Activated CD4-positive, alpha-beta T cell treated with anti-CD3 and anti-CD28 coated beads, Interleukin-2, amount 10 ng/mL, durations not matched to agents 7 days and 5 days (primary cell): Measurements from ENCODE around the gene TJP3. TPM values are rescaled to one million over a fixed set of nuclear protein-coding genes. Genes with fewer than 3 reads are reported as not detected.

Source experiments
- CTCF ChIA-PET: fragments of 350-600 bp; sonication (Branson Sonifier 250); formaldehyde crosslinking; loops from one replicate; lab custom pipeline; 2021; ENCODE audit warnings: antibody characterized with exemption; lab: Charles Lee
- POLR2A ChIA-PET: fragments of 350-600 bp; sonication (Branson Sonifier 250); formaldehyde crosslinking; loops from one replicate; lab custom pipeline; 2021; ENCODE audit warnings: antibody characterized with exemption; lab: Charles Lee
- DNase-seq: peaks from one replicate; pipeline ENCODE4 v3.0.0-alpha.2; 2020
- H3K27ac Mint-ChIP-seq: one replicate; pipeline ENCODE4 v1.8.0; 2021; ENCODE audit warnings: mild to moderate bottlenecking, moderate library complexity, mixed read lengths
- H3K27me3 Mint-ChIP-seq: one replicate; pipeline ENCODE4 v1.8.0; 2021; ENCODE audit warnings: mixed read lengths
- H3K36me3 Mint-ChIP-seq: one replicate; pipeline ENCODE4 v1.8.0; 2021; ENCODE audit warnings: low read depth, mixed read lengths
- H3K4me1 Mint-ChIP-seq: one replicate; pipeline ENCODE4 v1.8.0; 2021; ENCODE audit warnings: mixed read lengths
- H3K4me3 Mint-ChIP-seq: one replicate; pipeline ENCODE4 v1.8.0; 2021; ENCODE audit warnings: mild to moderate bottlenecking, moderate library complexity, mixed read lengths
- H3K9me3 Mint-ChIP-seq: one replicate; pipeline ENCODE4 v1.8.0; 2021; ENCODE audit warnings: mixed read lengths
- total RNA-seq, 2 experiments: library from RNA; stranded (reverse); gene quantifications; one replicate each; pipeline ENCODE4 v1.2.3, GENCODE V29; 2021

TJP3 gene
- total RNA-seq, 2 experiments from 2014 or later: 2.7 to 3.5 TPM

DNA sequence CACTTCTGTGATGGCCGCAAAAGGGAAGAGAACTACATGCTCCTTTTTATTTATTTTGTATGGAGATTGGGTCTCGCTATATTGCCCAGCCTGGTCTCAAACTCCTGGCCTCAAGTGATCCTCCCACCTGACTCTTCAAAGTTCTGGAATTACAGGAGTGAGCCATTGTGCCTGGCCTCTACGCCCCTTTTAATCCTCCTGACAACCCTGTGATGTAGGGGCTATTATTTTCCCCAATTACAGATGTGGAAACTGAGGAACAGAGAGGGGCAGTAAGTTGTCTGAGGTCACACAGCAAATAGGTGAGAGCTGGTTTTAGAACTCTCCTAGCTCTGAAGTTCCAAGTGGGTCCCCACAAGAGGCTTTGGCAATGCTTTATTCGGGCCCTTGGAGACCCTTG is 11.7 kb downstream of the TJP3 start:
- Mint-ChIP-seq H3K4me1 (peaks cover 10% of the 10 kb centered on the region), H3K9me3 (no peaks in the 10 kb centered on the region), H3K4me3 (no peak overlapping the region), H3K27ac (no peak overlapping the region), H3K27me3 (peaks cover 33% of the 10 kb centered on the region), H3K36me3 (no peaks in the 10 kb centered on the region)
- POLR2A ChIA-PET: no interaction called here
- CTCF ChIA-PET: interaction anchor here (0.6 to 2.0 kb wide), 3 partner anchors 23 to 241 kb away, joined by 3 to 4 read pairs (median 4); no protein-coding TSS in a partner anchor
- no peak for DNase-seq

DNA sequence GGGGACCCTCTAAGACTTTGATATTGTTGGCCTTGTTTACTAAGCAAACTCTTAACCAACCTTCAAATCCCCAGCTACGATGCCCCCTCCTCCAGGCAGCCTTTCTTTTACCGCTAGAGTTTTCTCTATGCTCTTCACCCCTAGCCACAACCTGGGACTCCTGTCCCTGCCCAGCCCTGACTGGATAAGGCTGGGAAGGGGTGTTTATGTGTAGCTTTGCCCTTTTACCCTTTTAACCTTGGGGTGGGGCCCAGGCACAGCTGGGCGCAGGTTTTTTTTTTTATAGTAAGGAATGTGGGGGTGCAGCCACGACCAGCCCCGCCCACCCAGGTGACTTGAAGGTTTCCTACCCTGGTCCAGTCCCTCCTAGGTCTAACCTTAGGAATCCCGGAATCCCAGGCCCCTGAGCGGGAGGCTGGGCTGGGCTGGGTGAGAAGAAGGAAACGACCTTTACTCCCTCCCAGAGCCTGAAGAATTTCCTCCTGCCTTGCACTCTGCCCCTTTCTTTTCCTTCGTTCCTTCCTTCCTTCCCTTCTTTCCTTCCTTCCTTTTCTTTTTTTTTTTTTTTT is 12.2 kb downstream of the TJP3 start:
- Mint-ChIP-seq H3K9me3 (no peaks in the 10 kb centered on the region), H3K27ac (no peak overlapping the region), H3K27me3 (peaks cover 33% of the 10 kb centered on the region), H3K36me3 (no peaks in the 10 kb centered on the region), H3K4me1 (peaks cover 10% of the 10 kb centered on the region), H3K4me3 (no peak overlapping the region)
- ChIA-PET POLR2A (no interaction called here), CTCF (interaction anchor here (0.6 to 1.7 kb wide), 2 partner anchors 101 to 241 kb away, joined by 3 to 4 read pairs; no protein-coding TSS in a partner anchor)
- no peak for DNase-seq

DNA sequence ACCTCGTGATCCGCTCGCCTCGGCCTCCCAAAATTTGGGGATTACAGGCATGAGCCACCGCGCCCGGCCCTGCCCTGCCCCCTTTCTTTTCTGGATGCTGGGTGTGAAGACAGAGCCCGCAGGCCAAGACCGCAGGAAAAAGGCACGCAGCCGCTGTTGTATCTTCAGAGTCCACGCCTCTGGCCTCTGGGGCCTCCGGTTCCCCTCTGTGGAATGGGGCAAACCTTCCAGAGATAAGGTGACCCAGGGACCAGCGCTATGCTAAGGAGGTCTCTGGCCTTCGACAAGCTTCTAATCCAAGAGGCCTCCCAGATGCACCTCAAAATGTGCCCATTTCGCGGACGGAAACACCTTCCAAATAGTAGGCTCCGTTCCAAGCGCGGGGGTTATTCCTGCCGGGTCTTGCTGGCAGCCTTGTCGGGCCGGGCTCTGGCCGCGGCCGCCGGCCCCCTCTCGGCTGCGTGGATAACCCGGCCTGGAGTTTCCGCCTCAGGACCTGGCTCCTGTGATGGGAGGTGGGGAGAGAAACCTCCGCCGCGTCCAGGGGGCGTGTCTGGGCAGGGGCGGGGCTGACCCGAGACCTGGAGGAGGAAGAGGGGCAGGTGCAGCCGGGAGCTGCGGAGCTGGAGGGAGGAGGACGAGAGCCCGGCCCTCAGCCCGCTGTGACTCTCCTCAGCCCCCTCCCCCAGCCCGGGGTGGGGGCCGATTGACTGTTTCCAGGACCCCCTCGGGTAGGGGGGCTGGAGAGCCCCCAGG is 13.1 kb downstream of the TJP3 start:
- peak; percentile 82 for DNase-seq
- H3K4me3 Mint-ChIP-seq: peak overlapping the region; percentile 53
- no peak overlapping the region for H3K27ac Mint-ChIP-seq
- POLR2A ChIA-PET: no interaction called here
- H3K27me3 Mint-ChIP-seq: peaks cover 33% of the 10 kb centered on the region
- H3K36me3 Mint-ChIP-seq: no peaks in the 10 kb centered on the region
- peaks cover 10% of the 10 kb centered on the region for H3K4me1 Mint-ChIP-seq
- CTCF ChIA-PET: interaction anchor here (1.7 kb wide), 1 partner anchor 101 kb away, joined by 3 read pairs; no protein-coding TSS in a partner anchor
- H3K9me3 Mint-ChIP-seq: no peaks in the 10 kb centered on the region

DNA sequence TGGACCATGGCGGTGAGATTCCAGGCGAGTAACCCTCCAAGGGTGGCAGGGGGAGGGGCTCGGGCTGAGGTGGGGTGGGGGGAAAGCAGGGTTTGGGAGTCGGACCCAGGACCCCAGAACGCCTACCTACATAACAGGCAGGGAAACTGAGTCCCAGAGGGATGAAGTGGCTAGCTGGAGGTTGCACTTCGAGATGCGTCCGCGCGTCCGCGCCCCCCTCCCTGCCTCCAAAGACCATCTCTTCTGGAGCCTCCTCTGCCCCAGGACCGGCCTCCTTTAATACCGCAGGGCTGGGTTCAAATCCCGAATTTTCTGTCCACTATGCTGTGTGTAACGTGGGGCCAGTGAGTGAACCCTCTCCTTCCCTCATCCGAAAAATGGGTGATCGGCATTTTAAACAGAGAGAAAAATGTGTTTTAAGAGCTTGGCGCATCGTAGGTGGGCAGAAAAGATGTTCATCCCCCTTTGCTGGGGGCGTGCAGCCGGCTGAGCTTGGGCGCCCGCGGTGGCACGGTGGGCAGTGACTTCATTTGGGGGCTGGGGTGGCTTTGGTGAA is 13.8 kb downstream of the TJP3 start:
- peak overlapping the region; percentile 69 for H3K27ac Mint-ChIP-seq
- no peaks in the 10 kb centered on the region for H3K36me3 Mint-ChIP-seq
- CTCF ChIA-PET: no interaction called here
- peaks cover 33% of the 10 kb centered on the region for H3K27me3 Mint-ChIP-seq
- H3K4me3 Mint-ChIP-seq: peak overlapping the region; percentile 25
- H3K4me1 Mint-ChIP-seq: peaks cover 10% of the 10 kb centered on the region
- no peak for DNase-seq
- POLR2A ChIA-PET: no interaction called here
- H3K9me3 Mint-ChIP-seq: no peaks in the 10 kb centered on the region

DNA sequence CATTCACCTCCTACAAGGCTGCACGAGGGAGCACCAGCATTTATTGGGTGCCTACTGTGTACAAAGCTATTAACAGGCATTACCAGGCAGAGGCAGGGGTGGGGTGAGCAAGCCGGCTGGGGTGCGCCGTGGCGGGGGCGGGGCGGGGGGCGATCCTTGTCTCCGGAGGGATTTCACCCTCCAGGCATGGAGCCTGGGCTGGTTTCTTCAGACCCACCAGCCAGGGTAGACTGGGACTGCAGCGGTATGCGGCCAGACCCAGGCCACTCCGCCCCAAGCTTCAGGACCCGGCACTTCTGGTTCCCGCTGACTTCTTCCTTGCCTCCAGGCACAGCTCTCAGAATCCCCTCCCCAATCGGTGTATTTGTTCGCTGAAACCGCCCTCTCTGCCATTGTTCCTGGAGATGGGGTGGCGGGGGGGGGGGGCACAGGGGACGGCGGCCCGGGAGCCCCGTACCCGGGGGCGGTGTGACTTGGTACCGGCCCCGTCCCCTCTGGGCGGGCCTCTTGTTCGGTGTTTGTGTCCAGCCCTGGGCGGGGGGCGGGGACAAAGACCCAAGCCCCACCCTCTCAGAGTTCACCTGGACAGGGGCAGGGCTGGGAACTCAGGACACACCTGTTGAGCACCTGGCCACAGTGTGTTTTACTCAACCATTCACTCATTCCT is 14.4 kb downstream of the TJP3 start:
- Mint-ChIP-seq H3K27me3 (peaks cover 33% of the 10 kb centered on the region), H3K27ac (peak overlapping the region; percentile 69), H3K36me3 (no peaks in the 10 kb centered on the region), H3K4me3 (peak overlapping the region; percentile 25), H3K9me3 (no peaks in the 10 kb centered on the region), H3K4me1 (peaks cover 10% of the 10 kb centered on the region)
- POLR2A ChIA-PET: no interaction called here
- no peak for DNase-seq
- CTCF ChIA-PET: no interaction called here

DNA sequence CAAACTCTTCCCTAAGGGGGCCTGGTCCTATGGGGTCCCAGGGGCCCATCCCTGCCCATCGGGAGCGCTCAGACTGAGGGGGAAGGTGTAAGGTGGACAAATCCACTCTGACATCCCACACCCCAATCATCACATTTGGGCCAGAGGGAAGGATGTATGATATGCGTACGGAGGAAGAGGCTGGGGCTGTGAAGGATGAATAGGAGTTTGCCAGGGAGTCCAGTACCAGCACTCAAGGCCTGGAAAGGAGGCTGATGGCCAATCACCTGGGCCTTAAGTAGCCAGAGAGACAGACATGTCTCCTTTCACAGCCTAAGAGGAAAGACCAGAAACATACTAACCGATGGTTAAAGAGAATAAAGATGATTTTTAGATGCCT is 14.9 kb downstream of the TJP3 start:
- H3K4me1 Mint-ChIP-seq: peaks cover 10% of the 10 kb centered on the region
- H3K4me3 Mint-ChIP-seq: no peak overlapping the region
- peaks cover 33% of the 10 kb centered on the region for H3K27me3 Mint-ChIP-seq
- no peak overlapping the region for H3K27ac Mint-ChIP-seq
- CTCF ChIA-PET: no interaction called here
- DNase-seq: no peak
- H3K9me3 Mint-ChIP-seq: no peaks in the 10 kb centered on the region
- H3K36me3 Mint-ChIP-seq: no peaks in the 10 kb centered on the region
- POLR2A ChIA-PET: no interaction called here

DNA sequence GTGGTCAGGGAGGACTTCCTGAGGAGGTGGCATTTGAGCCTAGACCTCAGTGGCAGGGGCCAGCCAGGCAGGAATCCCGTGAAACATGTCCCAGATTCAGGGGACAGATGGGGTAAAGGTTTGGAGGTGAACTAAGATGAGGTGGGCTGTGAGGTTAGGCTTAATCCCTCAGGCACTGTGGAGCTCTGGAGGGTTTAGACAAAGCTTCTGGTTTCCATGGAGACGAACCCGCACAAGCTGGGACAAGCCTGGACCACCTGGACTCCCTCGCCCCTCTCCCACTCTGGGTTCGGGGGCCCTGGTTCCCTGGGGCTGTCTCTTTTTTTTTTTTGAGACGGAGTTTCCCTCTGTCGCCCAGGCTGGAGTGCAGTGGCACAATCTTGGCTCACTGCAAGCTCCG is 15.7 kb downstream of the TJP3 start:
- Mint-ChIP-seq H3K27me3 (peaks cover 33% of the 10 kb centered on the region), H3K4me3 (no peak overlapping the region), H3K36me3 (no peaks in the 10 kb centered on the region), H3K27ac (no peak overlapping the region), H3K4me1 (peaks cover 10% of the 10 kb centered on the region), H3K9me3 (no peaks in the 10 kb centered on the region)
- DNase-seq: no peak
- ChIA-PET POLR2A (no interaction called here), CTCF (interaction anchor here (1.7 kb wide), 1 partner anchor 57 kb away, joined by 6 read pairs; no protein-coding TSS in a partner anchor)

DNA sequence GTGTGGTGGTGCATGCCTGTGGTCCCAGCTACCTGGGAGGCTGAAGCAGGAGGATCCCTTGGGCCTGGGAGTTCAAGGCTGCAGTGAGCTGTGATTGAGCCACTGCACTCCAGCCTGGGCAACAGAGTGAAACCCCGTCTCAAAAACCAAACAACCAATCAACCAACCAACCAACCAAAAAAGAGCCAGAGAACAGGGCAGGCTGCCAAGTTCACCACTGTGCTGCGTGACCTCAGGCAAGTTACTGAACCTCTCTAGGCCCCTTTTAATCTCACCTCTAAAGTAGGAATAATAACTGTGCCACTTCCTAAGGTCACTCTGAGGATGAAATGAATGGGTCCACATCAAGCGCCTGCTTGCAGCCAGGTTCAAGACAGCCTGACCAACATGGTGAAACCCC is 16.9 kb downstream of the TJP3 start:
- Mint-ChIP-seq H3K4me3 (no peak overlapping the region), H3K27ac (no peak overlapping the region), H3K4me1 (peaks cover 10% of the 10 kb centered on the region), H3K36me3 (no peaks in the 10 kb centered on the region), H3K27me3 (peaks cover 25% of the 10 kb centered on the region), H3K9me3 (no peaks in the 10 kb centered on the region)
- DNase-seq: no peak
- ChIA-PET CTCF (interaction anchor here (0.6 to 1.7 kb wide), 2 partner anchors 58 to 754 kb away, joined by 3 to 6 read pairs; no protein-coding TSS in a partner anchor), POLR2A (no interaction called here)

DNA sequence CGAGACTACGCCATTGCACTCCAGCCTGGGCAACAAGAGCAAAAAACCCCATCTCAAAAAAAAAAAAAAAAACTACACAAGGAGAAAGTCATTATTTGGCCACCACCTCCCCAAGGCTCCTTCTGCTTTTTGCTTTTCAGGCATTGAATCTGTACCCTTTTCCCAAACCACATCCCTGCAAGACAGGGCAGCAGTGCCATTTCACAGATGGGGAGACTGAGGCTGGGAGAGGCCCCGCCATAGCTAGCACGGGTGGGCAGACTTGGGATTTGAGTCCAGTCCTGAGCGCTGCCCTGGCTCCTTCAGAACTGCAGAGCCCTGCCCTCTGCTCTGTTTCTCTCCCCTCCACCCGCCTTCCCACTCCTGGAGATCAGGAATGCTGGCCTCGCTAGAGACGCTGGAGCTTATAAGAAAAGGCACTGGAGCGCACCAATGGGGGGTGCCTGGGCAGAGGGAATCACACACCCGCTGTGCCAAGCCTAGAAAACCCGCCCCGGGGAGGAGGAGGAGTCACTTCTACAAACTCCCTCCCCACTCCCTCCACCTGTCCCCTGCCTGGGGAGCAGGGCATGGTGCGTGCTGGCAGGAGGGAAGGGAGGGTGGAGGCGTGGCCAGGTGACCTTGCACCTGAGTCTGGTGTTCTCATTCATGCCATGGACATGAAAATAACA is 17.6 kb downstream of the TJP3 start:
- CTCF ChIA-PET: no interaction called here
- Mint-ChIP-seq H3K9me3 (no peaks in the 10 kb centered on the region), H3K27ac (no peak overlapping the region), H3K27me3 (peaks cover 20% of the 10 kb centered on the region), H3K36me3 (no peaks in the 10 kb centered on the region), H3K4me3 (no peak overlapping the region), H3K4me1 (peaks cover 10% of the 10 kb centered on the region)
- DNase-seq: no peak
- POLR2A ChIA-PET: no interaction called here

DNA sequence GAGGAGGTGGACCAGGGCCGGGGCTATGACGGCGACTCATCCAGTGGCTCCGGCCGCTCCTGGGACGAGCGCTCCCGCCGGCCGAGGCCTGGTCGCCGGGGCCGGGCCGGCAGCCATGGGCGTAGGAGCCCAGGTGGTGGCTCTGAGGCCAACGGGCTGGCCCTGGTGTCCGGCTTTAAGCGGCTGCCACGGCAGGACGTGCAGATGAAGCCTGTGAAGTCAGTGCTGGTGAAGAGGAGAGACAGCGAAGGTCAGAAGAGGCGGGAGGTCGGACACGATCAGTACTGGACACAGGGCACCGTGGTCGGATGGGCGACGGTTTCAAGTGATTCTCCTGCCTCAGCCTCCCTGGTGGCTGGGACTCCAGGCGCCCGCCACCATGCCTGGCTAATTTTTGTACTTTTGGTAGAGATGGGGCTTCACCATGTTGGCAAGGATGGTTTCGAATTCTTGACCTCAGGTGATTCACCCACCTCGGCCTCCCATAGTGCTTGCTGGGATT is 22.3 kb downstream of the TJP3 start:
- H3K27me3 Mint-ChIP-seq: no peaks in the 10 kb centered on the region
- no peaks in the 10 kb centered on the region for H3K4me1 Mint-ChIP-seq
- H3K9me3 Mint-ChIP-seq: no peaks in the 10 kb centered on the region
- no peaks in the 10 kb centered on the region for H3K36me3 Mint-ChIP-seq
- DNase-seq: no peak
- no peak overlapping the region for H3K27ac Mint-ChIP-seq
- POLR2A ChIA-PET: no interaction called here
- CTCF ChIA-PET: no interaction called here
- H3K4me3 Mint-ChIP-seq: no peak overlapping the region

DNA sequence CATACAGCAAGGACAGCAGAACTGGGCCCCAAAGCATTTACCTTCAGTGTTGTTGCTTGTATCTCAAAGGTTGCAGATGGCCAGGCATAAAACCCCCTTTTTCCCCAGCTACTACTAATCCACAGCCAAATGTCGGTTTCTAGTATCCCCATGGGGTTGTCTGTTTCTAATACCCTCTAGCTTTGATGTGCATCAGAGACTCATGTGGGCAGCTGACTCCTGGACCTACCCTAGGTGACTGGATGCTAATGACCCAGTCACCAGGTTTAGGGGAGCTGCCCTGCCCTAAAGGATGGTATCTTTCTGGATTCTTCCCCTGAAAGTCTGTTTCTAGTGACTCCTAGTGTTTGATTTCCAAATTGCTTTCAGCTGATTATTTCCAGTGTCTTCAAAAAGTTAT is 23.9 kb downstream of the TJP3 start:
- POLR2A ChIA-PET: no interaction called here
- H3K36me3 Mint-ChIP-seq: no peaks in the 10 kb centered on the region
- no peaks in the 10 kb centered on the region for H3K9me3 Mint-ChIP-seq
- no peaks in the 10 kb centered on the region for H3K4me1 Mint-ChIP-seq
- H3K27ac Mint-ChIP-seq: no peak overlapping the region
- H3K4me3 Mint-ChIP-seq: no peak overlapping the region
- H3K27me3 Mint-ChIP-seq: no peaks in the 10 kb centered on the region
- DNase-seq: no peak
- CTCF ChIA-PET: interaction anchor here (0.7 kb wide), 1 partner anchor 28 kb away, joined by 3 read pairs; no protein-coding TSS in a partner anchor

DNA sequence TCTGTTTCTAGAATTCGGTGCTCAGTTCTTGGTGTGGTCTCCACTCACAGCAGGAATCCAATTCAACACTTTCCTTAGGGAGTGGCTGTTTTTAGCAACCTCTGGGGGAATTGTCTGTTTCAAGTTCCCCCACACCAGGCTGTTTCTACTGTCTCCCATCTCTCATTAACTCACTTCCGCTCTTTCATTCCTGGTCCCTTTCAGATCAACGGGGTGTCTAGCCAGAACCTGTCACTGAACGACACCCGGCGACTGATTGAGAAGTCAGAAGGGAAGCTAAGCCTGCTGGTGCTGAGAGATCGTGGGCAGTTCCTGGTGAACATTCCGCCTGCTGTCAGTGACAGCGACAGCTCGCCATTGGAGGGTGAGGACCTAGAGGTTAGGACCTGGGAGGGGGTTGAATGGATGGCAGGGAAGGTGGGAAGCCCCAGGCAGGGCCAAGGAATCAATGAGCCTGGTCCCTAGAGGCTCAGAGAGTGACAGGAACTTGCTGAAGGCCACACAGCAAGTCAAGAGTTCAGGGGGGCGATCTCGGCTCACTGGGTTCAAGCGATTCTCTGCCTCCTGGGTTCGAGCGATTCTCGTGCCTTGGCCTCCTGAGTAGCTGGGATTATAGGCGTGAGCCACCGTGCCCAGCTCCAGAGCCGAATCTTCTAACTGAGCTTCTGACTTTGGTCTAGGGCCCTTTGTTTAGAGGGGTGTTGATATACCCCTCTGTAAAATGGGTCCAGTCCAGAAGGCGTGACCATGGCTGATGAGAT is 25.5 kb downstream of the TJP3 start:
- no peaks in the 10 kb centered on the region for H3K9me3 Mint-ChIP-seq
- H3K4me3 Mint-ChIP-seq: no peak overlapping the region
- ChIA-PET POLR2A (no interaction called here), CTCF (no interaction called here)
- no peaks in the 10 kb centered on the region for H3K27me3 Mint-ChIP-seq
- H3K4me1 Mint-ChIP-seq: peaks cover 12% of the 10 kb centered on the region
- H3K27ac Mint-ChIP-seq: no peak overlapping the region
- H3K36me3 Mint-ChIP-seq: no peaks in the 10 kb centered on the region
- no peak for DNase-seq
